Subcutaneous adipose tissue (tissue), 4 donors: Measurements from ENCODE around the gene GMFB. TPM values are rescaled to one million over a fixed set of nuclear protein-coding genes. Genes with fewer than 3 reads are reported as not detected.

Experiments
- total RNA-seq, 4 donors: library from RNA; depleted of rRNA; stranded (reverse); fragments of >200 nt; gene quantifications; one replicate each; pipeline ENCODE4 v1.1.0, GENCODE V29; 2016
- TF ChIP-seq, protein P1 (sequence below): fragments of 450-650 bp; IDR thresholded peaks from one replicate; pipeline ENCODE4 v1.5.1; 2016; ENCODE audit warnings: low read depth, mild to moderate bottlenecking, control low read depth, antibody characterized with exemption, moderate library complexity

Gene GMFB
- total RNA-seq, 4 donors from 2014 or later, result 35.8 to 100 (median 85.5) TPM

DNA sequence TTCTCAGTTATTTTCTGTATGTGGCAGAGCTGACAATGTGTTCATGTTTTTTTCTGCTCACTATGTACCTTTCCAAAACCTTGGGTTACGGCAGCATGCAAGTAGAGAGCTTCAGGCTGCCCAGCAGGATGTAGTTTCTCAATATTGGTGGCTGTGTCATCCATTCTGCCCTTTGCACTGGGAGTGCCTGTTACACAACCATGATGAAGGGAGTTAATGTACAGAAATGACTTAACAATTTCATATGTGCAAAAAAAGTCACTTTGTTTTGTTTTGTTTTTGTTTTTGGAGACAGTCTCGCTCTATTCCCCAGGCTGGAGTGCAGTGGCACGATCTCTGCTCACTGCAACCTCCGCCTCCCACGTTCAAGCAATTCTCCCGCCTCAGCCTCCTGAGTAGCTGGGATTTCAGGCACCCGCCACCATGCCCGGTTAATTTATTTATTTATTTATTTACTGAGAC, 41.5 kb downstream of the GMFB start:
- TF ChIP-seq, protein P1, sequence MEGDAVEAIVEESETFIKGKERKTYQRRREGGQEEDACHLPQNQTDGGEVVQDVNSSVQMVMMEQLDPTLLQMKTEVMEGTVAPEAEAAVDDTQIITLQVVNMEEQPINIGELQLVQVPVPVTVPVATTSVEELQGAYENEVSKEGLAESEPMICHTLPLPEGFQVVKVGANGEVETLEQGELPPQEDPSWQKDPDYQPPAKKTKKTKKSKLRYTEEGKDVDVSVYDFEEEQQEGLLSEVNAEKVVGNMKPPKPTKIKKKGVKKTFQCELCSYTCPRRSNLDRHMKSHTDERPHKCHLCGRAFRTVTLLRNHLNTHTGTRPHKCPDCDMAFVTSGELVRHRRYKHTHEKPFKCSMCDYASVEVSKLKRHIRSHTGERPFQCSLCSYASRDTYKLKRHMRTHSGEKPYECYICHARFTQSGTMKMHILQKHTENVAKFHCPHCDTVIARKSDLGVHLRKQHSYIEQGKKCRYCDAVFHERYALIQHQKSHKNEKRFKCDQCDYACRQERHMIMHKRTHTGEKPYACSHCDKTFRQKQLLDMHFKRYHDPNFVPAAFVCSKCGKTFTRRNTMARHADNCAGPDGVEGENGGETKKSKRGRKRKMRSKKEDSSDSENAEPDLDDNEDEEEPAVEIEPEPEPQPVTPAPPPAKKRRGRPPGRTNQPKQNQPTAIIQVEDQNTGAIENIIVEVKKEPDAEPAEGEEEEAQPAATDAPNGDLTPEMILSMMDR, result no peak

- TF ChIP-seq, protein P1, result no peak
Observed at GRCh38 chr14:54446161-54446693, 42.6 kb downstream of the GMFB start.

GRCh38 chr14:54444681-54445080, 44.1 kb downstream of the GMFB start:
- TF ChIP-seq, protein P1, result no peak

DNA sequence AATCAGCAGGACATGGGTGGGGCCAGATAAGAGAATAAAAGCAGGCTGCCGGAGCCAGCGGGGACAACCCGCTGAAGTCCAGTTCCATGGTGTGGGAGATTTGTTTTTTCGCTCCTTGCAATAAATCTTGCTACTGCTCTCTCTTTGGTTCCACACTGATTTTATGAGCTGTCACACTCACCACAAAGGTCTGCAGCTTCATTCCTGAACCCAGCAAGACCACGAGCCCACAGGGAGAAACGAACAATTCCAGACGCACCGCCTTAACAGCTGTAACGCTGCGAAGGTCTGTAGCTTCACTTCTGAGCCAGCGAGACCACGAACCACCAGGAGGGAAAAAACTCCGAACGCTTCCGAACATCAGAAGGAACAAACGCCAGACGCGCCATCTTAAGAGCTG, 44.8 kb downstream of the GMFB start:
- TF ChIP-seq, protein P1, result no peak

- TF ChIP-seq, protein P1, result no peak
Observed at GRCh38 chr14:54440873-54441868, 47.6 kb downstream of the GMFB start, which contains the start of gene CNIH1. Gene CNIH1, minus strand, starts transcription at chr14:54441374. Its CDS starts 47 bp downstream, at chr14:54441327.

- TF ChIP-seq, protein P1, result no peak
Observed at GRCh38 chr14:54440476-54440872, 48.3 kb downstream of the GMFB start.

GRCh38 chr14:54440037-54440436, 48.7 kb downstream of the GMFB start:
- TF ChIP-seq, protein P1, result no peak
